ENCODE results near the gene NR1D1. TPM values are rescaled to one million over a fixed set of nuclear protein-coding genes. Genes with fewer than 3 reads are reported as not detected.

NR1D1 gene
- total and polyA plus RNA-seq, 2 of the 13 experiments (the other 11 are each of a cell fraction or from before 2014, with no cell fraction given): 2.1 to 2.7 TPM

DNA sequence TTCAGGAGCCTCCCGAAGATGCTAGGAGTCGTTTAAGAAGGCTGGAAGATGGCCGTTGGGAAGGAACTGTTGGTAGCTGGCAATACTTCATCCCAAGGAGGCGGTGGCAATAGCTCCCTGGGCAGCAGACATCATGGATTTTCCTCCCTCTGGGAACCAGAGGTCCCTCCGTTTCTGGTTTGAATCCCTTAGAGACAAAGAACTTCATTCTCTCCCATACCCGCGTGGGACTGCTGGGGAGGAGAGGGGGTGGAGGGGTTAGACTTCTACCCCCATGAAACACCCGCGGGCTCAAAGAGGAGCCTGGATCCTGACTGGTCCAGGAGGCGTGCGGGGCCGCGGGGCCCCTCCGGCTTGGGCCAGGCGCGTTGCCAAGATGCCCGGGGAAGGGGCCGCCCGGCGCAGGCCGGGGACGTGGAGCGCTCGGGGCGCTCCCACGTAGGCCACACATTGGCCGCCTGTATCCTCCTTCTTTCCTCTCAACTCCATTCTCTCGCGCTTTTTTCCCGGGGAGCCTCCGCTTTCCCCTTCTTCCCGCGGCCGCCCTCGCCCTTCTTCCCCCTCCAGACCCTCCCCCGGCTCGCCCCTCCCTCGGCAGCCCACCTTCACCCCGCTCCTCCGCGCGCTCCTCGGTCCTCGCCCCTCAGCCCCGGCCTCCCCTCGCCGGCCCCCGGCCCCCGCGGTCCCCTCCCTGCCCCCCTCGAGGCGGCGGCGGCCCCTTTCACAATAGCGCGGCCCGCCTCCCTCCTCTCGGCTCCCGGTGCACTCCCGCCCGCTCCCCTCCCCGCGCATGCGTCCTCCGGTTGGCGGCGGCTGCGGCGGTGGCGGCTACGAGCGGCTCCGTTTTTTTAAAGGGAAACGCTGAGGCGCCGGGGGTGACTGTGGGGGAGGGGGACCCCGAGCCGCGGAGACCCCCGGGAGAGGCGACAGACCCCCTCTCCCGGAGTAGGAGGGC is 21.1 kb upstream of the NR1D1 start, which contains the start of gene MSL1 (continued):
- TF ChIP-seq GMEB1 (CRISPR knock-in tag; IDR thresholded peaks at IDR 0.05; ENCODE audit: borderline replicate concordance) (no peak), PAWR (CRISPR knock-in tag; IDR thresholded peaks at IDR 0.05; ENCODE audit: borderline replicate concordance) (no peak), ZNF318 (CRISPR knock-in tag; IDR thresholded peaks at IDR 0.05) (no peak), KLF15 (CRISPR knock-in tag; IDR thresholded peaks at IDR 0.05; ENCODE audit: borderline replicate concordance) (no peak), ZNF33B (CRISPR knock-in tag; IDR thresholded peaks at IDR 0.05) (no peak), REL (CRISPR knock-in tag; conservative IDR thresholded peaks at IDR 0.05) (no peak), ELK4 (CRISPR knock-in tag; IDR thresholded peaks at IDR 0.05; ENCODE audit: borderline replicate concordance) (no peak), ZSCAN22 (CRISPR knock-in tag; IDR thresholded peaks at IDR 0.05) (no peak), SIX4 (CRISPR knock-in tag; IDR thresholded peaks at IDR 0.05) (no peak), ZNF225 (CRISPR knock-in tag; IDR thresholded peaks at IDR 0.05) (no peak), NCOA2 (CRISPR knock-in tag; IDR thresholded peaks at IDR 0.05) (no peak), NFKB2 (CRISPR knock-in tag; IDR thresholded peaks at IDR 0.05; ENCODE audit: borderline replicate concordance) (no peak; the same call in 1 of the 2 replicates), ZNF83 (CRISPR knock-in tag; IDR thresholded peaks at IDR 0.05; ENCODE audit: borderline replicate concordance) (no peak)
- TF ChIP-seq, protein P1, sequence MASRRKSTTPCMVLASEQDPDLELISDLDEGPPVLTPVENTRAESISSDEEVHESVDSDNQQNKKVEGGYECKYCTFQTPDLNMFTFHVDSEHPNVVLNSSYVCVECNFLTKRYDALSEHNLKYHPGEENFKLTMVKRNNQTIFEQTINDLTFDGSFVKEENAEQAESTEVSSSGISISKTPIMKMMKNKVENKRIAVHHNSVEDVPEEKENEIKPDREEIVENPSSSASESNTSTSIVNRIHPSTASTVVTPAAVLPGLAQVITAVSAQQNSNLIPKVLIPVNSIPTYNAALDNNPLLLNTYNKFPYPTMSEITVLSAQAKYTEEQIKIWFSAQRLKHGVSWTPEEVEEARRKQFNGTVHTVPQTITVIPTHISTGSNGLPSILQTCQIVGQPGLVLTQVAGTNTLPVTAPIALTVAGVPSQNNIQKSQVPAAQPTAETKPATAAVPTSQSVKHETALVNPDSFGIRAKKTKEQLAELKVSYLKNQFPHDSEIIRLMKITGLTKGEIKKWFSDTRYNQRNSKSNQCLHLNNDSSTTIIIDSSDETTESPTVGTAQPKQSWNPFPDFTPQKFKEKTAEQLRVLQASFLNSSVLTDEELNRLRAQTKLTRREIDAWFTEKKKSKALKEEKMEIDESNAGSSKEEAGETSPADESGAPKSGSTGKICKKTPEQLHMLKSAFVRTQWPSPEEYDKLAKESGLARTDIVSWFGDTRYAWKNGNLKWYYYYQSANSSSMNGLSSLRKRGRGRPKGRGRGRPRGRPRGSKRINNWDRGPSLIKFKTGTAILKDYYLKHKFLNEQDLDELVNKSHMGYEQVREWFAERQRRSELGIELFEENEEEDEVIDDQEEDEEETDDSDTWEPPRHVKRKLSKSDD (CRISPR knock-in tag; IDR thresholded peaks at IDR 0.05; ENCODE audit: low read depth): no peak
